ENCODE results near the gene ASTN2. TPM values are rescaled to one million over a fixed set of nuclear protein-coding genes. Genes with fewer than 3 reads are reported as not detected.

ASTN2 gene
- total RNA-seq, 2 experiments from 2014 or later: 1.7 to 4.2 TPM

GRCh38 chr9:117434566-117434965 is 19.7 kb upstream of the ASTN2 start:
- Histone ChIP-seq H3K9me3 (ENCODE audit: low read length) (no peaks in the 10 kb centered on the region), H2AFZ (ENCODE audit: low read length) (no peak overlapping the region), H3K79me2 (ENCODE audit: insufficient read depth, low read depth, low read length) (no peaks in the 10 kb centered on the region), H3K4me1 (ENCODE audit: insufficient read depth, low read length, poor library complexity, severe bottlenecking) (no peaks in the 10 kb centered on the region), H3K27ac (ENCODE audit: low read depth, low read length, poor library complexity, severe bottlenecking) (no peak overlapping the region), H3K9me2 (ENCODE audit: insufficient read depth, low read length) (no peaks in the 10 kb centered on the region), H3K4me3 (ENCODE audit: low read depth, low read length, poor library complexity, severe bottlenecking) (no peak overlapping the region), H3K36me3 (ENCODE audit: insufficient read depth, low read length) (no peaks in the 10 kb centered on the region), H3K4me2 (ENCODE audit: low read length) (no peak overlapping the region), H4K20me1 (ENCODE audit: insufficient read depth, low read length) (no peaks in the 10 kb centered on the region; the same call in 1 of the 2 replicates)
- intact Hi-C loops (cut with micrococcal nuclease; ENCODE audit: unreplicated experiment): no loop called here
- ChIA-PET POLR2A (no interaction called here), CTCF (ENCODE audit: unreplicated experiment) (no interaction called here)
- TF ChIP-seq CTCF (conservative IDR thresholded peaks at IDR 0.05; ENCODE audit: low read length) (no peak), EZH2phosphoT487 (IDR thresholded peaks at IDR 0.05; ENCODE audit: borderline replicate concordance, low read depth, low read length) (no peak)
- BruUV-seq (replicated peaks): no TSS peak
- DNase-seq (ENCODE audit: low spot score): no peak

DNA sequence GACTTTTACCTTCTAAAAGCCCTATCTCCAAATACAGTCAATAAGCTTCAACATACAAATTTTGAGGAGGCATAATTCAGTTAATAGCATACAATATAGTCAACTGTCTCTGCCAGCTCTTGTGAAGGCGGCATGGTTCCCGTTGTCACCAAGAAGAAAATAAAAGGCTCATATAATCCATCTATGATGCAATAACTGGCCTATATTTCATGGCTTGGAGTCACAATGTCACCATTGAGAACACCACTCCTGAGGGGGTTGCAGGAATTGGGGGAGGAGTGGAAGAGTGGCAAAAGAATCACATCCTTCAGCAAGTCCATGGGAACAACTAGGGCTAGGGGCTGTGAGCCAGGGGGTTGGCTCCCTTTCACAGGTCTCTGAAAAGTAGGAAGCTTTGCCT is 16.0 kb upstream of the ASTN2 start:
- DNase-seq (ENCODE audit: low spot score): no peak
- Histone ChIP-seq H3K27ac (ENCODE audit: low read depth, low read length, poor library complexity, severe bottlenecking) (no peak overlapping the region), H3K9me2 (ENCODE audit: insufficient read depth, low read length) (no peaks in the 10 kb centered on the region), H3K36me3 (ENCODE audit: insufficient read depth, low read length) (no peaks in the 10 kb centered on the region), H3K4me1 (ENCODE audit: insufficient read depth, low read length, poor library complexity, severe bottlenecking) (no peaks in the 10 kb centered on the region), H3K79me2 (ENCODE audit: insufficient read depth, low read depth, low read length) (no peaks in the 10 kb centered on the region), H3K4me3 (ENCODE audit: low read depth, low read length, poor library complexity, severe bottlenecking) (no peak overlapping the region), H2AFZ (ENCODE audit: low read length) (no peak overlapping the region), H3K4me2 (ENCODE audit: low read length) (no peak overlapping the region), H3K9me3 (ENCODE audit: low read length) (no peaks in the 10 kb centered on the region), H4K20me1 (ENCODE audit: insufficient read depth, low read length) (no peaks in the 10 kb centered on the region; the same call in 1 of the 2 replicates)
- POLR2A ChIA-PET: no interaction called here
- CTCF ChIA-PET (ENCODE audit: unreplicated experiment): no interaction called here
- no TSS peak for BruUV-seq (replicated peaks)
- intact Hi-C loops (cut with micrococcal nuclease; ENCODE audit: unreplicated experiment): no loop called here
- TF ChIP-seq CTCF (conservative IDR thresholded peaks at IDR 0.05; ENCODE audit: low read length) (no peak), EZH2phosphoT487 (IDR thresholded peaks at IDR 0.05; ENCODE audit: borderline replicate concordance, low read depth, low read length) (no peak)

DNA sequence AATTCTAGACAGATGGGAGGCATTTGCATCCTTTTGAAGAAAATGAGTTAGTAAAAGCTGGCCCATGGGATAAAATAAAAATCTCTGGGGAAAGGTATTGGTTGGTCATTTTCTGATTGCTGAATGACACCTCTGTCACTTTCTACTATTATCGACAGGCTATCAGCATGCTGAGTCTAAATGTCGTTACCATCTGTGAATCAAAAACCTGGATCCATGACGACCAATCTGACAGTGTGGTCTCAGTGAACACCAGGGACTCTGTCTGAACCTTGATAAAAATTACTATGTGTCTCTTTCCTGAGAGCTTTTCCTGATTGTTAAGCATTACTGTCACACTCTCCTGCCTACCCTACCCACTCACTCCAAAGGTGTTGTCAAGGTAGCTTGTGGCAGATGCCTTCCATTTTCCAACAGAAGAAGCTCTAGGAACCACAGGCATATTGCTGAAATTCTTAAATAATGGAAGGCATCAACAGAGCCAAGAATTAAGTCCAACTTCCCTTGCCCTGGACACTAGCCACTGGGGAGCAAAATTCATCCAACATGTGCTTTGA is 12.6 kb upstream of the ASTN2 start:
- no TSS peak for BruUV-seq (replicated peaks)
- ChIA-PET CTCF (ENCODE audit: unreplicated experiment) (no interaction called here), POLR2A (interaction anchor here (0.7 kb wide), 1 partner anchor 323 kb away, joined by 3 read pairs; no protein-coding TSS in a partner anchor)
- H3K4me1 ChIP-seq (ENCODE audit: insufficient read depth, low read length, poor library complexity, severe bottlenecking): no peaks in the 10 kb centered on the region
- no peaks in the 10 kb centered on the region for H4K20me1 ChIP-seq (ENCODE audit: insufficient read depth, low read length)
- H2AFZ ChIP-seq (ENCODE audit: low read length): no peak overlapping the region
- H3K79me2 ChIP-seq (ENCODE audit: insufficient read depth, low read depth, low read length): no peaks in the 10 kb centered on the region
- no peak for TF ChIP-seq EZH2phosphoT487 (IDR thresholded peaks at IDR 0.05; ENCODE audit: borderline replicate concordance, low read depth, low read length)
- no peak for TF ChIP-seq CTCF (conservative IDR thresholded peaks at IDR 0.05; ENCODE audit: low read length)
- no peaks in the 10 kb centered on the region for H3K36me3 ChIP-seq (ENCODE audit: insufficient read depth, low read length)
- H3K27ac ChIP-seq (ENCODE audit: low read depth, low read length, poor library complexity, severe bottlenecking): no peak overlapping the region
- DNase-seq (ENCODE audit: low spot score): no peak
- intact Hi-C loops (cut with micrococcal nuclease; ENCODE audit: unreplicated experiment): no loop called here
- no peak overlapping the region for H3K4me2 ChIP-seq (ENCODE audit: low read length)
- no peak overlapping the region for H3K4me3 ChIP-seq (ENCODE audit: low read depth, low read length, poor library complexity, severe bottlenecking)
- no peaks in the 10 kb centered on the region for H3K9me2 ChIP-seq (ENCODE audit: insufficient read depth, low read length)
- no peaks in the 10 kb centered on the region for H3K9me3 ChIP-seq (ENCODE audit: low read length)
